CD4-positive, alpha-beta T cell treated with Interleukin-15 for 1 hour (primary cell): ENCODE results near the gene OR52I1.

Experiments used
- DNase-seq: peaks from one replicate; pipeline ENCODE4 v3.0.0-alpha.2; 2020

The OR52I1 gene

GRCh38 chr11:4615856-4616444, 22.1 kb downstream of the OR52I1 start:
- no peak for DNase-seq

GRCh38 chr11:4619514-4619913, 25.7 kb downstream of the OR52I1 start:
- no peak for DNase-seq

- no peak for DNase-seq
Measured at GRCh38 chr11:4626207-4627099, 32.6 kb downstream of the OR52I1 start.

- no peak for DNase-seq
Measured at GRCh38 chr11:4636136-4636535, 42.3 kb downstream of the OR52I1 start.

- DNase-seq, result peak; percentile 51
Measured at GRCh38 chr11:4636962-4637661, 43.3 kb downstream of the OR52I1 start, which contains the start of gene OR51D1. TSS of gene OR51D1 (plus strand) at chr11:4637477. CDS start at chr11:4639791, 2,314 bp downstream.

GRCh38 chr11:4637662-4638047, 43.8 kb downstream of the OR52I1 start:
- DNase-seq, result no peak

- no peak for DNase-seq
Measured at GRCh38 chr11:4639931-4640330, 46.1 kb downstream of the OR52I1 start.

- no peak for DNase-seq
Measured at GRCh38 chr11:4641501-4641900, 47.7 kb downstream of the OR52I1 start.

- DNase-seq, result no peak
Measured at GRCh38 chr11:4642043-4642442, 48.2 kb downstream of the OR52I1 start.

- no peak for DNase-seq
Measured at GRCh38 chr11:4643076-4643475, 49.2 kb downstream of the OR52I1 start.

GRCh38 chr11:4643682-4644081, 49.8 kb downstream of the OR52I1 start, which contains the start of gene OR51E1:
TSS of gene OR51E1 (plus strand) at chr11:4643982. CDS start at chr11:4652527, 8,545 bp downstream.
- no peak for DNase-seq

- no peak for DNase-seq
Measured at GRCh38 chr11:4644233-4644632, 50.4 kb downstream of the OR52I1 start.
